RPMI8226 (cell line): ENCODE results near the gene DACH1.

ENCODE experiments used
- DNase-seq: peaks from one replicate; pipeline ENCODE4 v3.0.0-alpha.2; 2015

DACH1 gene

GRCh38 chr13:71617265-71617664 lies 249.7 kb downstream of the DACH1 start:
- DNase-seq, result no peak

DNA sequence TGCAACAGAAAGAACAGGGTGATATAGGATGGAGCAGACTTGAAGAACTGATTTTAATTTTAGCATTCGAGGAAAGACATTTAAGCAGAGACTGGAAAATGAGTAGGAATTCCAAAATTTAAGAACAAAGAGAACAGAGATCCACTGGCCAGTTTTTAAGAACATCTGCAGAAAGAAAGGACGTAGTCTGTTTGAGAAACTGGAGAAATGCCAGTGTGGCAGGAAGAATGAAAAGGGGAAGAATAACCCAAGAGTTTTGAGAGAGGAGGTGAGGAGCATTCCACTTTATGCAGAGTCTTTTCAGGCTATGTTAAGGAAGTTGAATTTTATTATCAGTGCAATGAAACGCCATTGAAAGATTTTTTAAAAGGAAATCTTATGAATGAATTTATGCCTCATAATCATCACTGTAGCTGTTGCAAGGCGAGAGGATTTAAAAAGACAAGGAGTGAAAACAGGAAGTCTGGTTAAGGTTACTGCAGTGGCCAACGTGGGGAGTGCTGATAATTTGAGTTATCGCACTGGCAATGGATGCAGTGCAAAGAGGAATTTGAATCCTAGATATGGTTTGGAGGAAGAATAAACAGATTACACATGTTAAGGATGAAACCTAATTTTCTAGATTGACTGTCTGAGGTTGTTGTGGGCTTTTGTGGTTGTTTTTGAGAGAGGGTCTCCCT lies 253.8 kb downstream of the DACH1 start:
- peak; percentile 23 for DNase-seq

DNA sequence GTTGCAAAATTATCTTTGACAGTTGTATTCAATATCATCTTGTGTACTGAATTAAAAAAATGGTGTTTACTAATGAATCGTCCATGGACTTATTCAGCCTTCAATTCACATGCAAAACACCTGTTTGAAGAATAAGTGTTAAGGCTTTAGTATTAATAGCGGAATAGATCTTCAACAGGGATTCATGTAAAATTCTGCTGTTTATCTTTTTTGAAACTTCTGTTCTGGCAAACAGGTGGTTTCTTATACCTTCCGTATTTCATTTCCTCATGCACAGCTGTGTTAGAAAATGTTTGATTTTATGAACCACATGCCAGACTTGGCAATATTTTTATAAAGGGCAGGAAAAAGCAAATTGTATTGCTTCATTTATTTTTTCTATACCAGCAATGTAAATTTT lies 255.7 kb downstream of the DACH1 start:
- DNase-seq, result peak; percentile 5

DNA sequence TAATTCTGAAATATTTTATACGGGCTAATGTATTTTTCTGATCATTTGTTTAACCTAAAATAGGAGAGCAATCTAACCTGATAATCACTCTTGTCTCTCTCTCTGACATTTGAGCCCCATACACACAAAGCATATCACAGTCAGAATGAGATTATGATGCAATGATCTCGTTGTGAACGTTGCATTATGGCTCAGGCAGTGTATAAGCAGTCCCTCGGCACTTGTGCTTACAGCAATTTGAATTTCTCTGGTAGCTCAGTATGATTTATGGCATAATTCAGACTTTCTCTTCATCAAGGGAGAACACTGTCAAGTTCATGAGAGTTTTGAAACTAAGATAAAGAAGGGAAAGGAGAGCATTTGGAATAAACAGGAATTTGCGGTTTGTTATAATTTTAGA lies 256.1 kb downstream of the DACH1 start:
- DNase-seq, result no peak

GRCh38 chr13:71609271-71609670 lies 257.7 kb downstream of the DACH1 start:
- DNase-seq, result no peak

GRCh38 chr13:71607575-71607974 lies 259.4 kb downstream of the DACH1 start:
- DNase-seq, result no peak

DNA sequence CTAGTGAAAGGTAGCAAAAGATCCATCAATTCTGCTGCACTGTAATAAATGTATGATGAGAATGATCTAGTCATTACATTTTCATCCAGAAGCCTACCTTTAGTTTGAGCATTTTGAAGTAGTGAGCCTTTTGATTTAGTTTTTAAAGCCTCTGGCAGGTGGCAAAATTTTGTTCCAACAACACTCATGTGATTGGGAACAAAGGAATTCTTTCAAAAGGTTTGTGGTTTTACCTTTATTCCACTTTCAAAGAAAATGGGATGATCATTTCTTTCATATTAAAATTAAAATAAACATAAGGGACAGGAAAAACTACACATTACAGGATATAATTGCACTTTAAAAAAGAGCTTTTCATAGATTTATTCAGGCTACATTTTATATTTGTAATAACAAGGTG lies 260.2 kb downstream of the DACH1 start:
- DNase-seq, result no peak

GRCh38 chr13:71605744-71606143 lies 261.3 kb downstream of the DACH1 start:
- no peak for DNase-seq

DNA sequence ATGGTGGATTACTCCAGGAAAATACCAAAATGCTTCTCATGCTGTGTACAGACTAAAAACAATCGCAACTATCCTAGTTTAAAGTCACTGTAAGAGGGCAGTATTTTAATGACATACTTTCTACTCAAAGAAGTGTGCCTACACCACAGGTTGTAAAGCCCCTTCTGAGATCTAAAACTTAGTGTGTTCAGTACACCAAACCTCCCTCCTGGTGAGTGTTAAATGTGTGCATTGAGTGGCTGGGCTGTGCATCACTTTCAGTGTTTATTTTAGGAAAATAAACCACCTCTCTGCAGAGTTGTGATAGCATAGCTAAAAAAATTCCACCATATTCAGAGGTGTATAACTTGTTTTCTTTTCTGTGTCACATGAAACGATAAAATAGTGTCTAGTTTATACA lies 263.7 kb downstream of the DACH1 start:
- no peak for DNase-seq

DNA sequence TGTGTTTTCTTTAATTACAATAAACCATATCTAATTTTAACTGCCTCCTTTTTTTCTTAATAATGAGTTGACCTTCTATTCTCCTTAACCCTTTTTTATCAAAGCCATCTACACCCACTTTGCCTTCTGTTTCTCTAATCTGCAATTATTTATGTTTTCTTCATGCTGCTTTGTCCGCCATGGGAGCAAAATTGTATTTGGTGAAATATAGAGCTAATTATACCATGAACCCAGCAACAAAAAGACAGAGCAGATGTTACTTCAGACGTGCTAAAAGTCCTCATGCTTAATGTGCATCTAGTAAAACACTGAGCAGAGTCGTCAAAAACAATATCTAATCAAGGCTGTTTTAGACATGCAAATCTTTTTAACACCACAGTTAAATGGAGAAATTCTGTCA lies 264.7 kb downstream of the DACH1 start:
- DNase-seq, result no peak

GRCh38 chr13:71597150-71597549 lies 269.9 kb downstream of the DACH1 start:
- no peak for DNase-seq

GRCh38 chr13:71596116-71596515 lies 270.9 kb downstream of the DACH1 start:
- DNase-seq, result no peak

GRCh38 chr13:71593566-71593965 lies 273.4 kb downstream of the DACH1 start:
- DNase-seq, result no peak

DNA sequence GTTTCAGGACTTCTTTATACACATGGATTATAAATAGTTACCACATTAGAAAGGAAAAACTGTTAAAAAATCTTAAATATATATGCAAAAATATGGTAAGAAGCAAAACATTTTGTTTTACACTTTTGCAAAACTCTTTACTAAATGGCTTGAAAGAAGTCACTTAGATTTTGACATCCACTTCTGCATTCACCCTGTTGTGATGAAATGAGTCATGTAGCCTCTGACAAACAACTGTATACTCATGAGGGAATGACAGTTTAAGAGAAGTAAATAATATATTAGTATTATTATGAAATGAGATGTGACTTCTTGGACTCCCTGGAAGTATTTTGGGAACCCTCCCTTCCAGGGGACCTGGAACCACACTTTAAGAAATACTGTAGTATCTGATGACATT lies 275.6 kb downstream of the DACH1 start:
- no peak for DNase-seq

DNA sequence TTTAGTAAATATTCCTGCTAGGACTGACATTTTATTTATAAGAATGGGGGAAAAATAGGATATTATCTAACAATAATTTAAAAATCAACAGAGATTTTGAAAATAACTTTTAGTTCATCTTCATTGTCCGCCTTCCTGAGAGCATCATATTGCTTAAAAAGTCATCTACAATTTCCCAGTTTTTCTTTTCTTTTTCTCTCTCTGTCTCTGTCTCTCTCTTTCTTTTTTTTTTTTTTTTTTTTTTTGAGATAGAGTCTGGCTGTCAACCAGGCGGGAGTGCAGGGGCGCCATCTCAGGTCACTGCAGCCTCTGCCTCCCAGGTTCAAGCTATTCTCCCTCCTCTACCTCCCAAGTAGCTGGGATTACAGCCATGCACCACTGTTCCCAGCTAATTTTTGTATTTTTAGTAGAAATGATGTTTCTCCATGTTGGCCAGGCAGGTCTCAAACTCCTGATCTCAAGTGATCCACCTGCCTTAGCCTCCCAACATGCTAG lies 276.3 kb downstream of the DACH1 start:
- DNase-seq, result no peak

DNA sequence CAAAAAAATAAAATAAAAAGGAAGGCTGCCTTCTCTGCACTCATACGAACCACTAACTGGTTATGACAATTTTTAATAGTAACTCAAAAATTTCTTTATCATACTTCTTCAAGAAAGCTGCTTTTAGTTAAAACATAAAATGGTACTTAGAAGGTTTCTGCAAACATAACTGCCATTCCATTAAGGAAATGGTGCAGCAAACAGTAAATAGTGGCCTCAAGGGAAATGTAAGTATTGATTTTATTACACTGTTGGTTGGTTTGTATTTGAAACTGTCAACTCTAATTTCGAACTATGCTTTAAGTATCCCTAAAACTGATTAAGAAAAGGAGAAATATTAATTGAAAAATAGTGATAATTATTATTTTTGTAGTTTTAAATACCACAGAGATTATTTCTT lies 278.0 kb downstream of the DACH1 start:
- DNase-seq, result no peak

GRCh38 chr13:71587817-71588216 lies 279.2 kb downstream of the DACH1 start:
- DNase-seq, result no peak

DNA sequence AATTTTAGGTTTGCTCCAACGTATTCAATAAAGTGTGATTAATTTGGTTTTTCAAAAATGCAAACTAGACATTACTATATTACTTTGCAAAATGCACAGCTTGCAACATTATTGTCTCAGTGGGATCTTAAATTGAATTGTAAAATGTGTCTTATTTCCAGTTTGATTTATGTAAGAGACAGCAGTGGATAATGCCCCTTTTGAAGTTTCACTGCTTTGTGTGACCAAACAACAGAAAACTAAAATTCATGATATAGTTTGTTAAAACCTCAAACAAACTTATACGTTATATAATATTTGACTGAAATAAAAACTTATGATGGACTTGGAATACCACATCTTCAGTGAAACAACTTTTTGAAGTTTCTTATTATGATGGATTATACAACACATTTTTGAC lies 279.8 kb downstream of the DACH1 start:
- DNase-seq, result no peak

DNA sequence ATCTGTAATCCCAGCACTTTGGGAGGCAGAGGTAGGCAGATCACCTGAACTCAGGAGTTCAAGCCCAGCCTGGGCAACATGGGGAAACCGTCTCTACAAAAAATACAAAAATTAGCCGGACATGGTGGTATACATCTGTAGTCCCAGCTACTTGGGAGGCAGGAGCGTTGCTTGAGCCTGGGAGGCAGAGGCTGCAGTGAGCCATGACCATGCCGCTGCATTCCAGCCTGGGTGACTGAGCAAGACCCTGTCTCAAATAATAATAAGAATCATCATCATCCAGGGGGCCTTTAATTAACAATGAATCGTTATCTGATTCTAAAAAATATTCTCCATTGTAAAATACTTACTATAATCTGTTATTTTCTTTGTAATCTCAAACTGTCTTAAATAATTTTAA lies 283.4 kb downstream of the DACH1 start:
- DNase-seq, result no peak

- DNase-seq, result no peak
Observed at GRCh38 chr13:71580614-71581013, 286.4 kb downstream of the DACH1 start.

DNA sequence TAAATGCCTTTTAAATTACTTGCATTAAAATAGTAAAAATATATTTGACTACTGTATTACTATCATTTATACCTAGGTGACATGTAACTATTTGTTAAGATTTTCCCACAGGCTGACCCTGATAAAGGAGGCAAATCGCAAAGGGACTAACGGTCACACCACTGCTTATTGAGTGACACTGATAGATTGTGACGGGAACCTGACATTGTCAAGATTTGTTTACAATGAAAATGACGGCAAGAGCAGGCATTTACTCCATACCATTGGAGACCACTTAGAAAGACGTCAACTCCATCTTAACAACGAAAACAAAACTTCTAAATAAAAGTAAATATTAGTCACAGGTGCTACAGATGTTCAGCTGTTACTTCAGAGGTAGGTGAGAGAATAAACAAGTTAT lies 289.0 kb downstream of the DACH1 start:
- DNase-seq, result no peak

GRCh38 chr13:71577127-71577526 lies 289.9 kb downstream of the DACH1 start:
- DNase-seq, result no peak

- DNase-seq, result no peak
Observed at GRCh38 chr13:71576571-71576970, 290.4 kb downstream of the DACH1 start.

DNA sequence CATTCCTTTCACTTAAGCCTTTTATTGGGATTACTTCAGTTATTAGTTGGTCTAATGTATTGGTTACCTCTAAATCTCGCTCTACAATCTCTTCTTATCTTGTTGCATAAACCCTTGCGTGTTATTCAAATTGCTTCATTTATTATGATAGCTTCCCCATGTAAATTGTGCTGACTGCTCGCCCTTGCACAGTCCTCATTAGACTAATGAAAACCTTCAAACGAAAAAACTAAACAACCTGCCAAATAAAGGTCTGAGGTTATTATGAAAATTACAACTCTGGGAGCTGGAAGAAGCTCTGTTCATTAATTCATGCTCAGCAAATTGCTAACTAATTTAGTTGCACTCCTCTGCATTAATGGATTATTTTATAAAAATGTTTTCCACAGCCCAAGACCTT lies 320.1 kb downstream of the DACH1 start:
- no peak for DNase-seq

- DNase-seq, result no peak
Observed at GRCh38 chr13:71540098-71540497, 326.9 kb downstream of the DACH1 start.
